ENCODE measurements around the gene GRK7.

- no peak for TF ChIP-seq CTCF (IDR thresholded peaks at IDR 0.05; ENCODE audit: extremely low read depth in 1 of 2, insufficient read depth in 1 of 2, low read depth in 1 of 2, low read length in 2 of 2)
- TF ChIP-seq POLR2A (IDR thresholded peaks at IDR 0.05; ENCODE audit: low read depth, low read length): no peak
- no peak for TF ChIP-seq POLR2AphosphoS5 (IDR thresholded peaks at IDR 0.05; ENCODE audit: insufficient read depth, low read depth, low read length)
These were observed 48.9 kb downstream of the GRK7 start for GRCh38 chr3:141812084-141812483.

All from endothelial cell of umbilical vein (primary cell).